GM21825 (cell line): ENCODE results near the gene CPTP.

Source experiments
- ATAC-seq: cut with Tn5 transposase; IDR thresholded peaks from one replicate; pipeline ENCODE4 v1.9.1; 2021; ENCODE audit warnings: mild to moderate bottlenecking, moderate library complexity; ENCODE audit not compliant: unreplicated experiment

The CPTP gene

DNA sequence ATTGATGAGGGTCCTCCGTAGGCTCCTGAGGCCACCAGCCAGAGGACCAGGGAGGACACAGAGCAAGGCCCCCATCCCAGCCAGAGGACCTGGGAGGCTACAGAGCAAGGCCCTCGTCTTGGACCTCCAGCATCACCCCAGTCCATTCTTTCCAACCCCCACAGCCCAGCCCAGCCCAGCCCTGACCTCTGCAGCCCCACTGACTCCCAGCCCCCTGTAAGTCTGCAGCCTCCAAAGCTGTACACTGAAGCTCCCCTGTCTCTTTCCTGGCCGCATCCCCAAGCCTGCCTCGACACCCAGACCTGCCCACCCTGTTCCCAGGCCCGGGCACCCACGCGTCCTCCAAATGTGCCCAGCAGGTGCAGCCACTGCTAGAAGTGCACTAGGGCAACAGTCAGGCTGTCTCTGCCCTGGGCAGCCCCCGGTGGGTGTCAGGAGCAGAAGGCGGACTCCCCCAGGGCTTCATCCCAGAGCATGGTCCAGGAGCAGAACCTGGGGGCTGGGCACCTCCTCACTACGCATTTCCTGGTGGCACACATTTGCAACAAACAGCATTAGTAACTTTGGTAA lies 22.5 kb downstream of the CPTP start:
- no peak for ATAC-seq

DNA sequence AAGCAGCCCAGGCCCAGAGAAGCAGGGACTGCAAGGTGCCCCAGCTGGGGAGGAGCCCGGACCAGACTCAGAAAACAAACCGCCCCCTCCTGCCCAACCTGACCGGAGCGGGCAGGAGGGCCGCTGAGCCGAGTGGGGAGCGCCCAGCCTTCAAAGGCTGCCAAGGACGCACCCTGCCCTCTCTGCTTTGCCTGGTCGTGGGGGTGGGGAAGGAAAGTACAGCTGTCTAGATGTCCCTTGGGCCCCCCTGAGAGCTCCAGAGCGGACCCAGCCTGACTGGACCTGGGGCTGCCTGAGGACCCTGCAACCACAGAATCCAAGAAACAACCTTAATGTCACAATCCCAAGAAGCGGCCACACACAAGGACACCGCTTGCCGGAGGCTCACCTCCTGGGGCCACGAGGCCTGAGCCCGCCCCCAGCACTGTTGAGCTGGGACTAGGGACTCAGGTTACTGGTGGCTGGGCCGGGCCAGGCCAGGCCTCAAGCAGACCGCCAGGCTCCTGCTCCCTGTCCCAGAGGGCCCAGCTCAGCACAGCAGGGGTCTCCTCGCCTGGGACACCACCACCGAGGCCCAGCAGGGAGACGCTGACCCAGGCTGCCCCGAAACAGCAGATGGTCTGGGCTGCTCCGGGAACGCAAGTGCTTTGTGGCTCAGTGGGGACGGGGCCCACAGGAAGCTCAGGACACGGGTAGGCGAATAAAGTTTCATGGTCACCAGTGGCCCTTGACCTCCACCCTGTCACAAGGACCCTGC lies 23.2 kb downstream of the CPTP start:
- ATAC-seq = no peak

DNA sequence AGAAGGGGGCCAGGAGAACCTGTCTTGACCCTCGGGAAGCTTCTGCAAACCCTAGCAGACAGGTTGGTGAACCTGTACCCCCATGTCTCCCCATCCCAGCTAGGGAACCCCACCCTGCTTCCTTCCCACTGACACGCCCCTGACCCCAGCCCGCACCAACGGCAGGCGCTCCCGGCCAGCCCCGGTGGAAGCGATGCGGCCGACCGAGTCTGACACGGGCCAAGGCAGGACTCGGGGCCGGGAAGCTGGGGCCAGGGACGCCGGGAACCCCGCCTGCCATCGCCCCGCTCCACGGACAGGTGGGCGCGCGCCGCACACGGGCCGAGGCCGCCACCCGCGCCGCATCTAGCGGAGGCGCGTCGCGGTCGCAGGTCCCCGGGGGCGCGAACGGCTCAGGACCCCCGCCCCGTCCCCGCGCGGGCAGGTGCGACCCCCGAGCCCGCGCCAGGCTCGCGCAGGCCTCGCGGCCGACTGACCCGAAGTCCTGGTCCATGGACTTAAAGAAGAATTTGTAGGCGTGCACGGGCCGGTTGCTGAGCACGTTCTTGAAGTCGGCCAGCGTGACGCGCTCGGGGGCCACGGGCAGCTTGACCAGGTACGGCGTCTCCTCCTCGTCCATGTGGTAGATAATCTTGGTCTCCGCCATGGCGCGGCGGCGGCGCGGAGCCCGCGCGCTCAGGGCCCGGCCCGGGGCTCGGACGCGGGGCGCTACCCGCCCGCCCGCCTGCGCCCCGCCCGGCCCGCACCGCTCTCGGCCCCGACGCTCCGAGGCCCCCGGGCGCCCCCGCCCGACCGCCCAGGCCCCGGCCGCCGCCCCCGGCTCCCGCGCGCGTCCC lies 24.0 kb downstream of the CPTP start:
- peak; percentile 3 for ATAC-seq

DNA sequence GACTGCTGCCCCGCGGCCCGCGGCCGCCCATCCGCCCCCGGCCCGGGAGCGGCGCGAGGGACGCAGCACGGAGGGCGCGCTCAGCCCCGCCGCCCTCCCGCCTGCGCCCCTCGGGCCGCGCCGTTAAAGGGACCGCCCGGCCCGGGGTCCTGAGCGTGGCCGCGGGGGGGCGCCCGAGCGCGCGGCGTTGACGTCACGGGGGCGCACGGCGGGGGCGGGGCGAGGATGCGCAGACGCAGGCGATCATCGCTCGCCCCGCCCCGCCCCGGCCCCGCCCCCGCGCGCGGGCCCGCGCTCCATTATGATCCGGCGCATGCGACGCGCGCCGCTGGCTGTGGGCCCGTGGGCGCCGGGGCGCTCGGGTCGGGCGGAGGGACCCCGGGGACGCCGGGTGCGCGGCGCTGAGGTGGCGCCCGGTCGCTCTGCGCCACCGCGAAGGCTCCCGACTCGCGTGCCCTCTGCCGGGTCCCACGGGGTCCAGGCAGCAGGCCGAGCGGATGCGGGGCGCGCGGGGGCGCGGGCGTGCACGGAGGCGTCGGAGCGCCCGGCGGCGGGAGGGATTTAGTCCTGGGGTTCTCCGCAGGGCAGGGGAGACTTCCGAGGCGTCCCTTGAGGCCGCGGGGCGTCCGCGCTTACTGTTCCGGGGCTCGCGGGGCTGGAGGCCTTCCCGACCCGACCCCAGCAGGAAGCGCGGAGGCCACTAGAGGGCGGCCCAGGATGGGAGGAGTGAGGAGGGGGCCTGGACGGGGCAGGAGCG lies 24.8 kb downstream of the CPTP start, which contains the start of gene DVL1:
Gene DVL1 (minus strand): TSS at position 163 of the 757 bp plus-strand sequence. CDS start 353 bp downstream, outside the sequence.
- peak; percentile 48 for ATAC-seq

DNA sequence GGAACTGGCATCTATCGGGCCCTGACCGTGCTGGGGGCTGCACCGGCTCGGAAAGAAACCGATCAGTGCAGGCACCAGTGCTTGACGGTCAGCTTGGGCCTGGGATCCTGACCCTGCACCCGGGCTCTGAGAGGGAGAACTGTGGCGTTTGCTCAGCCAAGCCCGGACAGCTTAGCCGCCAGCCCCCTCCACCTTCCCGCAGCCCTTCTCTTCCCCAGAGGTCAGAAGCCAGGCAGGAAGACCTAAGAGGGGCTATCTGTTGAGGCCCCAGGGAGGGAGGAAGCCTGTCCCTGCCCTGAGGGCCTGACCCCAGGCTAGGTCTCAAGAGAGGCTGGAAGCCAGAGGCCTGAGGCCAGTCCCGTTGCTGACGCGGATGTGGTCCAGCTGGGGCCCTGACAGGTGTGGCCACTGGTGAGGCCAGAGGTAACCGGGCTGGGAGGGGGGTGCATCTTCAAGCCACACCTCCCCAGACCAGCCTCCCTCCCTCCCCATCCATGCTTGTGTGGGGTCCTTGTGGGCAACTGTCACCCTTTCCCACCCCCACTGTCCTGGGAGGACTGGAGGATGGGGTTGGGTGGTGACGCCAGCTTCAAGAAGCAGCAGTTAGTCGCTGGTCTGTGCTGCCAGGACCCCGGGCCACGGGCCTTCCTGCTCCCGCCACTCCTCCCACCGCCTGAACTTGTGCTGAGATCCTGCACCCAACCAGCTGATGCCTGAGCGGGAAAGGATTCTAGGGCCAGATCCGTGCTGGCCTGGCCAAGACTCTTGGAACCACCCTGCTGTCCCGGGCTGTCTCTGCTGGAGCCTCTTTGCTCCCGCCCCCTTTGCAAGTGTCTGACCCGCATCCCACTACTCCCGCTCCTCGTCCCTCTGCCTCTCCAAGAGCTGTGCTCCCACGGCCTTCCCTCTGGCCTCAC lies 27.2 kb downstream of the CPTP start:
- ATAC-seq = no peak

GRCh38 chr1:1352786-1353388 lies 28.3 kb downstream of the CPTP start:
- ATAC-seq = no peak

DNA sequence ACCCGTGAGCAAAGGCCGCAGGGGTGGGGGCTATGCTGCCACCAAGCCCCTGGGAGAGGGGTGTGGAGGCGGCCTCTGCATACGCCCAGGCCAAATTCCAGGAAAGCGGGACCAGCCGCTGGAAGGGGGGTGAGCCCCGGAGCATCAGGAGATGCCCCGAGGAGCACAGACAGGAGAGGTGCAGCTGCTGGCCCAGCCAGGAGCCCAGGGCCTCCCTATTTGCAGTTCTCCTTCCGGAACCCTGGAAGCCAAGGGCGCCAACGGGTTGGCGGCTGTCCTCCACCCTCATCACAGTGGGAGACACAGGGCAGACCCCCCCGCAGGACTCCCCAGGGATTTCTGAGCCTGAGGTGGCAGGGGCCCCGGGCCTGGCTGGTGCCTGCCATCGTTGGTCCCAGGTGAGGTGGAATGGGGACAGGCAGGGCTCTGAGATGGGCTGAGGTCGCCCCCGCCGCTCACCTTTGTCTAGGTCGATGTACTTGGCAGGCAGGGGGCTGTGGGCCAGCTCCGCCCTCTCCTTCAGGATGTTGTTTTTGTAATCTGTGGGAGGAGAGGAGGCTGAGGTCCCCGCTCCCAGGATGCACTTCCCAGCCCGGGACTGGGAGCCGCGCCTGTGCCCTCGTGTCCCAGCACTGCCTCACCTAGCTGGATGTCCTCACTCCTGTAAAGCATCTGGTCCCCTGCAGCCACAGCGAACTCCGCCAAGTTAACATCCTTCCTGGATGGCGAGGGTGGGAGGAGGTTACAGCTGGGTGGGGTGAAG lies 29.0 kb downstream of the CPTP start:
- ATAC-seq = no peak

DNA sequence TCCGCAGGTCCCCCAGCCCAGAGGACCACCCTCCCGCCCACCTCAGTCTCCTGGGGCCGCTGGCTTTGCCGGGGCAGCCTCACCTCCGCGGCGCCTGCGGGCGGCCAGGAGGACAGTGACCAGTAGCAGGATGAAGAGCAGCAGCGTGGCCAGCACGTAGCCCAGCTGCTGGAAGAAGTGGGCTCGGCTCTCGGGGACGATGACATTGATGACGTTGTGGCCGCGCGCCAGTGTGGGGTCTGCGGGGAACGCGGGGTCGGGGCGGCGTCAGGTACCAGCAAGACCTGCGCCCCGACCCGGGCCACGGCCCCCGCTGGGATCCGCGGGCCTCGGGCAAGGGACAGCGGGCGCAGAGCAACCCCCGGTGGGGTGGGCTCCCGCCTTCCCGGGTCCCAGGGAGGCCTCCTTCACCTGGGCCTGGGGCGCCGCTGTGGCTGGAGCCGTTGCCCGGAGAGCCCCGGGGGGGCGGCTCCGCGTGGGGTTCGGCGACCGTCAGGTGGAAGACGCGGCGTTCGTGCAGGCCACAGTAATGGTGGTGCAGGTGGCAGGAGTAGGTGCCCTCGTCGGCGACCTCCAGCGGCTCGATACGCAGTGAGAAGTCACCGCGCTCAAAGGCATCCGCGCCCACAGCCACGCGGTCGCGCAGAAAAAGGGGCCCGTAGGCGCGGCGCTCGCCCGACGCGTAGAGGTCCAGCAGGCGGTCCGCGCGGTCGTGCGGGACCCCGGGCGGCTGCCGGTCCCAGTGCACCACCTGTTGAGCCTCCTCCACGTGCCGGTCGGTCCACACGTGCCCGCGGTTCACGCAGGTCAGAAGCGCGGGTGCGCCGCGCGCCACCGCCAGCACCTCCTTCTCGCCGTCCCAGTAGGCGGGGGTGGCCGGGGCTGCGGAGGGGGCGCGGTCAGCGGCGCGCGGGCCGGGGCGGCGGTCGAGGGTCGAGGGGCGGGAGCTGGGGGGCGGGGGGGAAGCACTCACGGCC lies 30.0 kb downstream of the CPTP start:
- no peak for ATAC-seq

DNA sequence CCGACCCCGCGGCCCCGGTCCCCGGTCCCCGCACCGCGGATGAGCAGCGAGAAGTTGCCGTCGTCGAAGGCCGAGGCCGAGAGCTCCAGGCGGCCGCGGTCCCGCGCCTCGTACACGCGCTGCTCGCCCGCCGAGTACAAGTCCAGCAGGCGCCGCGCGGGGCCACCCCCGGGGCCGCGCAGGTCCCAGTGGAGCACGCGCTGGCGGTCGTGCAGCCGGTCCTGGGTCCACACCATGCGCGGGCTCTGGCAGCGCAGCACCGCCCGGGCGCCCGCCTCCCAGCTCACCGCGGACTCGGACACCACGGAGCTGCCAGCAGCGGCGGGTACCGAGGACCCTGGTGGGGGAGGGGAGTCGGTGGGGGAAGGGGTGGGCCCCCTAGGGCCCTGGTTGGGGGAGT lies 30.8 kb downstream of the CPTP start:
- ATAC-seq = no peak

GRCh38 chr1:1356166-1356795 lies 31.7 kb downstream of the CPTP start:
- no peak for ATAC-seq

DNA sequence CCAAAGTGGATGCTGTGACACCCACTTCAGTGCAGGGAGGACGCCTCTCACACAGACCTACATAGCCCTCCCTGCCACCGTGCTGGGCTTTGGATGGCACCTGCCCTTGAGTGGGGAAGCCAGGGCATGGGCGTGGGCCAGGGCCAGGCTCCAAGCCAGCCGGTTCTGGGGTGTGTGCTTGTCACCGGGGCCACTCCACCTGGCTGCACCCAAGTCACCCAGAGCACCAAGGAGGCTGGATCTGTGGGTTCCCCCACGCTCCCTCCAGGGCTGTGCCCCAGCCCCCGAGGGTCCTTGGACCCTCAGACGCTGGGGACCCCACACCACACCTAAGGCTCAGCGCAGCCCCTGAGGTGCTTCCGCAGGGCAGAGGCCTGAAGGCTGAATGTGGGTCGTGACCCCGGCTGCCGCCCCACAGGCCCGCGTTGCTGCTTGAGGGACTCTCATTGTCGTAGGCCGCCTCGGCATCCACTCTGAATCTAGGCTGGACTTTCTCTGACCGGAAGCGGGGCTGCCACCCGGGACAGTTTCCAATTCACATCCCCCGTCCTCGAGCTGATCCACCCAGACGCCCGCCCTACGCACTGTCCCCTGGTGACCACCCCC lies 32.3 kb downstream of the CPTP start:
- ATAC-seq = no peak

DNA sequence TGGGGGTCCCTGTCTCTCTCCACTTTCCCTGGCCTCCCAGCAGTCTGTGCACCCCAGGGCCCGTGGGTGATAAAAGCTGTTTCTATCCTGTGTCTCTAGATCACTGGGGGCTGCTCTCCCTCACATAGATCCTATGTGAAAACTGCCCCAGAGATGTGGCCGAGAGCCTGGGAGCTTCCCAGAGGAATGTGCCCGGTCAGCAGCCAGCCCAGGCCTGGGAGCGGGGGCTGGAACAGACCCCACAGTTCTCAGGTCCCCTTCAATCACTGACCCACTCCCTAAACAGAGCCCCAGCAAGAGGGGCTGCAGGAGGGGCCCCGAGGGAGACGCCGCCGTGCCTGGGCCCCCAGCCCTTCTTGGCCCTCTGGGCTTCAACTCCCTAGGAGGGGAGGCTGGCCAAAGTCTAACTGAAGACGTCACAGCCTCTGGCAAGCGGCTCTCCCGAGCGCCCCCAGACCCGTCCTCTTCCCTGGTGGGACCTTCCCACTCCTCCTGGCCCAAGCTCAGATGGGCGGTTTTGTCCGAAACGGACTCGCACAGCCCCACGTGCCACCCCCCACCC lies 33.4 kb downstream of the CPTP start:
- no peak for ATAC-seq

GRCh38 chr1:1358433-1359271 lies 34.0 kb downstream of the CPTP start, which contains the start of gene MXRA8:
Gene MXRA8 (minus strand): TSS chr1:1358555. CDS start chr1:1358504, 51 bp downstream.
- no peak for ATAC-seq

- no peak for ATAC-seq
These were observed 34.7 kb downstream of the CPTP start for GRCh38 chr1:1359308-1359663.

DNA sequence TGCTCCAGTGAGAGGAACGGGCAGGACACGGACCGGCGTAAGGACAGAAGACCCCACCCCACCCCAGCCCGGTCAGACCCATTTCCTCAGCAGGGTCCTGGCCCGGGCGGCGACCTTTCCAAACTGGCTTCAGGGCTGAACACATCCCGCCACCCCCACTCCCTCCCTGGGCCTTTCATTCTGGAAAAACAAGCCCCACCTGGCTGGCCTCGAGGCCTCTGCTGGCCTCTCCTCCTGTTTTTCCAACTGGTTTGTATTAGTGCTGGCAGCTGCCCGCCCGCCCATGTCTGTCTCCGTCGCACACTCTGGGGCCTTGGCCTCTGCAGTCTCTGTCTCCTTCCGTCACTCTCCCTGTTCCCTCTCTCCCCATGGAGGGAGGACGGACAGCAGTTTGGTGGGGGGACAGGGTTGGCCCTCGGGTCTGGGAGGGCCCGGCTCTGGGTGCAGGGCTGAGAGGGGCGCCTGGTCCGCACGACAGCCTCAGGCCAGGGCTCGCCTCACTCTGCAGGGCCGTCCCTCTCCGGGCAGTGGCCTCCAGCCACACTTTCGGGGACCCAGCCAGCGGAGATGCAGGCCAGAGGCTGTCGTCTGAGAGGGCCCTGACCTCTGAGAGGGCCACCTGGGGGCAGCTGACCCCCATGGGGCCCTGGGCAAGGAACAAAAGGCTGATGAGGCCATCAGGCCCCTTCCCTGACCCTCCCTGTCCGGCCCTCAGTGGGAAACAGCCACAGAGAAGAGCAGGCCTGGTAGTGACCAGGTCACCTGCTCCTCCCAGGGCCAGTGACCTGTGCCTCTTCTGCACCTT lies 35.3 kb downstream of the CPTP start:
- no peak for ATAC-seq
